Measurements from ENCODE around the gene PPP1R11.
"Not testable (repeated sequence)": the region's sequence is repeated elsewhere in the genome, so short reads cannot be mapped to it uniquely, and the experiment has no call there.

Gene PPP1R11

GRCh38 chr6:30031381-30031780 is 35.6 kb upstream of the PPP1R11 start:
- no peak for TF ChIP-seq CTCF (IDR thresholded peaks at IDR 0.05; ENCODE audit: insufficient read depth, low read depth, low read length, missing control alignments)
- DNase-seq (ENCODE audit: low read depth) = no peak
- no peak overlapping the region for H3K4me3 ChIP-seq (ENCODE audit: low read depth, low read length)

- not testable (repeated sequence) for DNase-seq (ENCODE audit: low read depth)
Observed at GRCh38 chr6:30033440-30033839, 33.6 kb upstream of the PPP1R11 start.

GRCh38 chr6:30035784-30036183 is 31.2 kb upstream of the PPP1R11 start:
- TF ChIP-seq CTCF (IDR thresholded peaks at IDR 0.05; ENCODE audit: insufficient read depth, low read depth, low read length, missing control alignments) = no peak
- no peak for DNase-seq (ENCODE audit: low read depth)
- H3K4me3 ChIP-seq (ENCODE audit: low read depth, low read length) = no peak overlapping the region

More at GRCh38 chr6:30033440-30033839, 33.6 kb upstream of the PPP1R11 start:
- not testable (repeated sequence) for H3K4me3 ChIP-seq (ENCODE audit: low read depth, low read length)

- TF ChIP-seq CTCF (IDR thresholded peaks at IDR 0.05; ENCODE audit: insufficient read depth, low read depth, low read length, missing control alignments) = peak; percentile 55
- peak; percentile 26 for DNase-seq (ENCODE audit: low read depth)
Observed at GRCh38 chr6:30037182-30037788, 29.7 kb upstream of the PPP1R11 start.

GRCh38 chr6:30041221-30041620 is 25.8 kb upstream of the PPP1R11 start:
- H3K4me3 ChIP-seq (ENCODE audit: low read depth, low read length) = no peak overlapping the region
- no peak for TF ChIP-seq CTCF (IDR thresholded peaks at IDR 0.05; ENCODE audit: insufficient read depth, low read depth, low read length, missing control alignments)
- no peak for DNase-seq (ENCODE audit: low read depth)

More at GRCh38 chr6:30037182-30037788, 29.7 kb upstream of the PPP1R11 start:
- H3K4me3 ChIP-seq (ENCODE audit: low read depth, low read length) = no peak overlapping the region

GRCh38 chr6:30041821-30042220 is 25.2 kb upstream of the PPP1R11 start:
- no peak overlapping the region for H3K4me3 ChIP-seq (ENCODE audit: low read depth, low read length)
- no peak for DNase-seq (ENCODE audit: low read depth)

GRCh38 chr6:30042476-30042875 is 24.5 kb upstream of the PPP1R11 start:
- DNase-seq (ENCODE audit: low read depth) = peak; percentile 30
- H3K4me3 ChIP-seq (ENCODE audit: low read depth, low read length) = no peak overlapping the region

More at GRCh38 chr6:30041821-30042220, 25.2 kb upstream of the PPP1R11 start:
- no peak for TF ChIP-seq CTCF (IDR thresholded peaks at IDR 0.05; ENCODE audit: insufficient read depth, low read depth, low read length, missing control alignments)

More at GRCh38 chr6:30042476-30042875, 24.5 kb upstream of the PPP1R11 start:
- no peak for TF ChIP-seq CTCF (IDR thresholded peaks at IDR 0.05; ENCODE audit: insufficient read depth, low read depth, low read length, missing control alignments)
